ENCODE results near the gene MAP1A. TPM values are rescaled to one million over a fixed set of nuclear protein-coding genes. Genes with fewer than 3 reads are reported as not detected.

Gene MAP1A
- total and polyA plus RNA-seq, 2 donors (not counting 3 experiments of a cell fraction or from before 2014, with no cell fraction given), result 0.68 to 4.8 TPM

GRCh38 chr15:43488790-43489189 is 28.6 kb upstream of the MAP1A start:
- CTCF ChIA-PET, result interaction anchor here (0.8 to 2.2 kb wide), 5 partner anchors 12 to 48 kb away, joined by 3 to 12 read pairs (median 4); no protein-coding TSS in a partner anchor
- Histone ChIP-seq H3K79me2 (ENCODE audit: control insufficient read depth, insufficient read depth, low read length) (peaks cover 5% of the 10 kb centered on the region), H3K4me1 (ENCODE audit: control insufficient read depth, extremely low read depth, insufficient read depth, low read length) (peaks cover 18% of the 10 kb centered on the region), H3K27me3 (ENCODE audit: control insufficient read depth in 2 of 2, insufficient read depth in 2 of 2, low read length in 2 of 2) (no peaks in the 10 kb centered on the region), H3K9me1 (replicated peaks; ENCODE audit: control insufficient read depth, extremely low read depth, insufficient read depth, low read length) (no peaks in the 10 kb centered on the region), H3K4me3 (replicated peaks in 1 of 3; ENCODE audit: insufficient read depth in 1 of 3, low read depth in 1 of 3, low read length in 3 of 3) (no peak overlapping the region), H4K20me1 (replicated peaks; ENCODE audit: control insufficient read depth, extremely low read depth, insufficient read depth, low read length) (no peaks in the 10 kb centered on the region), H3K36me3 (ENCODE audit: control insufficient read depth in 2 of 2, extremely low read depth in 1 of 2, insufficient read depth in 2 of 2, low read length in 2 of 2) (peaks cover 4 to 7% of the 10 kb centered on the region in 2 experiments), H3K9me3 (replicated peaks; ENCODE audit: control insufficient read depth, insufficient read depth, low read length) (no peaks in the 10 kb centered on the region), H3K27ac (ENCODE audit: insufficient read depth, low read depth, low read length) (no peak overlapping the region), H3K4me2 (ENCODE audit: insufficient read depth, low read length) (no peak overlapping the region), H3K9ac (replicated peaks; ENCODE audit: extremely low read depth, insufficient read depth, low read length) (no peak overlapping the region), H2AFZ (ENCODE audit: low read depth, low read length) (no peak overlapping the region)
- POLR2A ChIA-PET, result no interaction called here
- no peak for TF ChIP-seq EZH2 (IDR thresholded peaks at IDR 0.05; ENCODE audit: borderline replicate concordance, low read depth, low read length, severe bottlenecking)
- intact Hi-C loops (cut with micrococcal nuclease), result no loop called here
- no peak for FAIRE-seq
- no peak for DNase-seq (ENCODE audit: low read depth, low spot score)
- dilution Hi-C loops (cut with MboI; ENCODE audit: extremely low pct_ligation_motif_present, low sequenced_read_pairs), result no loop called here
- no TSS peak for BruUV-seq (replicated peaks)

GRCh38 chr15:43489191-43489590 is 28.2 kb upstream of the MAP1A start:
- Histone ChIP-seq H2AFZ (ENCODE audit: low read depth, low read length) (no peak overlapping the region), H3K27ac (ENCODE audit: insufficient read depth, low read depth, low read length) (no peak overlapping the region), H3K9me1 (replicated peaks; ENCODE audit: control insufficient read depth, extremely low read depth, insufficient read depth, low read length) (no peaks in the 10 kb centered on the region), H3K4me1 (ENCODE audit: control insufficient read depth, extremely low read depth, insufficient read depth, low read length) (peaks cover 18% of the 10 kb centered on the region), H3K79me2 (ENCODE audit: control insufficient read depth, insufficient read depth, low read length) (peaks cover 5% of the 10 kb centered on the region), H3K9me3 (replicated peaks; ENCODE audit: control insufficient read depth, insufficient read depth, low read length) (no peaks in the 10 kb centered on the region), H3K4me2 (ENCODE audit: insufficient read depth, low read length) (peak overlapping the region; percentile 13), H3K36me3 (ENCODE audit: control insufficient read depth in 2 of 2, extremely low read depth in 1 of 2, insufficient read depth in 2 of 2, low read length in 2 of 2) (peaks cover 3 to 7% of the 10 kb centered on the region in 2 experiments), H3K9ac (replicated peaks; ENCODE audit: extremely low read depth, insufficient read depth, low read length) (no peak overlapping the region), H4K20me1 (replicated peaks; ENCODE audit: control insufficient read depth, extremely low read depth, insufficient read depth, low read length) (no peaks in the 10 kb centered on the region), H3K27me3 (ENCODE audit: control insufficient read depth in 2 of 2, insufficient read depth in 2 of 2, low read length in 2 of 2) (no peaks in the 10 kb centered on the region), H3K4me3 (replicated peaks in 1 of 3; ENCODE audit: insufficient read depth in 1 of 3, low read depth in 1 of 3, low read length in 3 of 3) (no peak overlapping the region)
- intact Hi-C loops (cut with micrococcal nuclease), result no loop called here
- no peak for TF ChIP-seq MAX (IDR thresholded peaks at IDR 0.05; ENCODE audit: insufficient read depth, insufficient read length)
- no peak for TF ChIP-seq POLR2AphosphoS5 (IDR thresholded peaks at IDR 0.05; ENCODE audit: insufficient read depth, low read depth, low read length)
- no peak for TF ChIP-seq EZH2 (IDR thresholded peaks at IDR 0.05; ENCODE audit: borderline replicate concordance, low read depth, low read length, severe bottlenecking)
- TF ChIP-seq GATA2 (IDR thresholded peaks at IDR 0.05; ENCODE audit: insufficient read depth, insufficient read length, low read depth, low read length), result no peak
- TF ChIP-seq FOS (IDR thresholded peaks at IDR 0.05; ENCODE audit: borderline replicate concordance, insufficient read depth, low read length), result no peak
- TF ChIP-seq CTCF (IDR thresholded peaks at IDR 0.05; ENCODE audit: extremely low read depth in 1 of 2, insufficient read depth in 1 of 2, low read depth in 1 of 2, low read length in 2 of 2), result no peak
- TF ChIP-seq JUN (IDR thresholded peaks at IDR 0.05; ENCODE audit: borderline replicate concordance, insufficient read depth, insufficient read length, low read depth), result no peak
- TF ChIP-seq POLR2A (IDR thresholded peaks at IDR 0.05; ENCODE audit: low read depth, low read length), result no peak
- POLR2A ChIA-PET, result no interaction called here
- DNase-seq (ENCODE audit: low read depth, low spot score), result peak; percentile 25
- dilution Hi-C loops (cut with MboI; ENCODE audit: extremely low pct_ligation_motif_present, low sequenced_read_pairs), result no loop called here
- FAIRE-seq, result no peak
- BruUV-seq (replicated peaks), result no TSS peak
- CTCF ChIA-PET, result interaction anchor here (0.8 to 2.2 kb wide), 5 partner anchors 12 to 48 kb away, joined by 3 to 12 read pairs (median 4); no protein-coding TSS in a partner anchor

Data from endothelial cell of umbilical vein (primary cell).